ENCODE data around the gene CLDN34. TPM values are rescaled to one million over a fixed set of nuclear protein-coding genes. Genes with fewer than 3 reads are reported as not detected.

CLDN34 gene
- total RNA-seq, 1 donor from 2014 or later: not detected

- intact Hi-C loops (cut with DNase I): no loop called here
- no peak overlapping the region for H3K27ac ChIP-seq
- no peak for TF ChIP-seq CTCF (IDR thresholded peaks at IDR 0.05)
Observed at GRCh38 chrX:10006086-10006485, 38.9 kb downstream of the CLDN34 start.

DNA sequence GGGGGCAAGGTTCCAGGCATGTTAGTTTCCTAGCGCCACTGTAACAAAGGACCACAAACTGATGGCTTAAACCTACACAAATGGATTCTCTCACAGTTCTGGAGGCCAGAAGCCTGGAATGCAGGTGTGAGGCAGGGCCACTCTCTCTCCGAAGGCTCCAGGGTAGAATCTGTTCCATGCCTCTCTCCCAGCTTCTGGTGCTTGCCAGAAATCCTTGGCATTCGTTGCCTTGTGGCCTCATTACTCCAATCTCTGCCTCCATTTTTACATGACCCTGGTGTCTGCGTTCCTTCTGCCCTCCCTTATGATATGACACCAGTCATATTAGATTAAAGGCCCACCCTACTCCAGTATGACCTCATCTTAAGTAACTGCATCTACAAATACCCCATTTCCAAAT, 39.6 kb downstream of the CLDN34 start:
- no peak overlapping the region for H3K4me3 ChIP-seq
- H3K36me3 ChIP-seq: no peaks in the 10 kb centered on the region
- no peak for TF ChIP-seq CTCF (IDR thresholded peaks at IDR 0.05)
- no peak for DNase-seq (ENCODE audit: low spot score in 2 of 2)
- no peaks in the 10 kb centered on the region for H3K4me1 ChIP-seq
- H3K27me3 ChIP-seq: no peaks in the 10 kb centered on the region
- no peaks in the 10 kb centered on the region for H3K9me3 ChIP-seq
- intact Hi-C loops (cut with DNase I): no loop called here
- no peak overlapping the region for H3K27ac ChIP-seq

More at GRCh38 chrX:10006086-10006485, 38.9 kb downstream of the CLDN34 start:
- Histone ChIP-seq H3K4me1 (no peaks in the 10 kb centered on the region), H3K9me3 (no peaks in the 10 kb centered on the region), H3K4me3 (no peak overlapping the region), H3K36me3 (no peaks in the 10 kb centered on the region), H3K27me3 (no peaks in the 10 kb centered on the region)
- DNase-seq (ENCODE audit: low spot score in 2 of 2): no peak

GRCh38 chrX:10007621-10008020, 40.5 kb downstream of the CLDN34 start:
- Histone ChIP-seq H3K9me3 (no peaks in the 10 kb centered on the region), H3K36me3 (no peaks in the 10 kb centered on the region), H3K4me1 (no peaks in the 10 kb centered on the region), H3K27ac (no peak overlapping the region), H3K4me3 (no peak overlapping the region), H3K27me3 (no peaks in the 10 kb centered on the region)
- TF ChIP-seq CTCF (IDR thresholded peaks at IDR 0.05): no peak
- intact Hi-C loops (cut with DNase I): no loop called here
- DNase-seq (ENCODE audit: low spot score in 2 of 2): no peak

DNA sequence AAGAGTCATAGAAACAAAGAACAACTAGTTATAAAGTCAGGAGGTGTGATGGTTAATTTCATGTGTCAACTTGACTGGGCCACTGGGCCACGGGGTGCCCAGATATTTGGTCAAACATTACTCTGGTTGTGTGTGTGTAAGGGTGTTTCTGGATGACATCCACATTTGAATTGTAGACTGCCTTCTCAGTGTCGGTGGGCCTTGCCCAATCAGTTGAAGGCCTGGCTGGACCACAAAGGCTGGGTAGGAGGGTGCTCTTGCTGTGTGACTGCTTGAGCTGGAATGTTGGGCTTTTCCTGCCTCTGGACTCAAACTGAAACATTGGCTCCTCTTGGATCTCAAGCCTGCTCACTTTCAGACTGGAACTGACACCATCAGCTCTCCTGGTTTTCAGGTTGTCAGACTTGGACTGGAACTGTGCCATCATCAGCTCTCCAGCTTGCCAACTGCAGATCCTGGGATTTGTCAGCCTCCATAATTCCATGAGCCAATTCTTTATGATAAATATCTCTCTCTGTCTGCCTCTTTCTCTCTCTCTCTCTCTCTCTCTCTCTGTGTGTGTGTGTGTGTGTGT, 41.4 kb downstream of the CLDN34 start:
- DNase-seq (ENCODE audit: low spot score in 2 of 2): no peak
- H3K27ac ChIP-seq: no peak overlapping the region
- no peaks in the 10 kb centered on the region for H3K9me3 ChIP-seq
- no peaks in the 10 kb centered on the region for H3K4me1 ChIP-seq
- no peak for TF ChIP-seq CTCF (IDR thresholded peaks at IDR 0.05)
- intact Hi-C loops (cut with DNase I): no loop called here
- no peaks in the 10 kb centered on the region for H3K36me3 ChIP-seq
- H3K4me3 ChIP-seq: no peak overlapping the region
- H3K27me3 ChIP-seq: no peaks in the 10 kb centered on the region

GRCh38 chrX:10009741-10010140, 42.6 kb downstream of the CLDN34 start:
- Histone ChIP-seq H3K27me3 (no peaks in the 10 kb centered on the region), H3K4me1 (no peaks in the 10 kb centered on the region), H3K4me3 (no peak overlapping the region), H3K9me3 (no peaks in the 10 kb centered on the region), H3K36me3 (no peaks in the 10 kb centered on the region), H3K27ac (no peak overlapping the region)
- no peak for TF ChIP-seq CTCF (IDR thresholded peaks at IDR 0.05)
- no peak for DNase-seq (ENCODE audit: low spot score in 2 of 2)
- intact Hi-C loops (cut with DNase I): no loop called here

DNA sequence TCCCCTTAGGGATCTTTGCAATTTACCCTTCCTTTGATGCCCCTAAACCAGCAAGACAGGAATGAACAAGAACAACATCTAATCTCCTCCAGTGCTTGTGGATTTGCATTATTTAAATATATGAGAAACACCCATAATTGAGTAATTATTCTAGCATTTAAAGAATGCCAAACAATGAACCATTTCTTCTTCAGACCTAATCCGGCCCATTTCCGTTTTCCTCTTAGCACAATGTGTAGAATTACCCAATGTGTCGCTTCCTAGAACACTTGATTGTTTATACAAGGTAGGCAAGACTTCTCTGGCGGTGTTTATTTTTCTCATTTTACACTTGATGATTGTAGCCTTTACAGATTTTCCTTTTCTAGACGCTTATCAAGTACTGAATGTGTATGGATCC, 43.5 kb downstream of the CLDN34 start:
- Histone ChIP-seq H3K36me3 (no peaks in the 10 kb centered on the region), H3K9me3 (no peaks in the 10 kb centered on the region), H3K27ac (no peak overlapping the region), H3K27me3 (no peaks in the 10 kb centered on the region), H3K4me1 (no peaks in the 10 kb centered on the region), H3K4me3 (no peak overlapping the region)
- intact Hi-C loops (cut with DNase I): no loop called here
- no peak for DNase-seq (ENCODE audit: low spot score in 2 of 2)
- no peak for TF ChIP-seq CTCF (IDR thresholded peaks at IDR 0.05)
